NCI-H2196 treated with DMSO at 0.1 percent for 48 hours (cell line): ENCODE measurements around the gene NTN3.
"Not testable (repeated sequence)": the region's sequence is repeated elsewhere in the genome, so short reads cannot be mapped to it uniquely, and the experiment has no call there.

Source experiments
- DNase-seq: peaks from one replicate; lab custom pipeline; 2025; ENCODE audit not compliant: unreplicated experiment; lab: John Stamatoyannopoulos, UW

The NTN3 gene

DNA sequence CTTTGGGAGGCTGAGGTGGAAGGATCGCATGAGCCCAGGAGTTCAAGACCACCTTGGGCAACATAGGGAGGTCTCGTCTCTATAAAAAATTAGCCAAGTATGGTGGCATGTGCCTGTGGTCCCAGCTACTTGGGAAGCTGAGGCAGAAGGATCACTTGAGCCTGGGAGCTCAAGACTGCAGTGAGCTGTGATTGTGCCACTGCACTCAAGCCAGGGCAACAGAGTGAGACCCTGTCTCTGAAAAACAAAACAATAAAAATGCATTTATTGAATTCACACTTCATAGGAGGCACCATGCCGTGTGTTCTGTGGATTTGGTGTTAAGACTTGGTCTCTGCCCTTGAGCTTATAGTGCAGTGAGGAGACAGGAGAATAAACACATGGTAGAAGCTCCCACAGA, 6.2 kb downstream of the NTN3 start:
- DNase-seq: no peak

GRCh38 chr16:2478279-2478678, 7.2 kb downstream of the NTN3 start:
- DNase-seq: no peak

GRCh38 chr16:2479996-2480395, 8.9 kb downstream of the NTN3 start:
- DNase-seq: not testable (repeated sequence)

GRCh38 chr16:2480948-2481347, 9.9 kb downstream of the NTN3 start:
- DNase-seq: no peak

DNA sequence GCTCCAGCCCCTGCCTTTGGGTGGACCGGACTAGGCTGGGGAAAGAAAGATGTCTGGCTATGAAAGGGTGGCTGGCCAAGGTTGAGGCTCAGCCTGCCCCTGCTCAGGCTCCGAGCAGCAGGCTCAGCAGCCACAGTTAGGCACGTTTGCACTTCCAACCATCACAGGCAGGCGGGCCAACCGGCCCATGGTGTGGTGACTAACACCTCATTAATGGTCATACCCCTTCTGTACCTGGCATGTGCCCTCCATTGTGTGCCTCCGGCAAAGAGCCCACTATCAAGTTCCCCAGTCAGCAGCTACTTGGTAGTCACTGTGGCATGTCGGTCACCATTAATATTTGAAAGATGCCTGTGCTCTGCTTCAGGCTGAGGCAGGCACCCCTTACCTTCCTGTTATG, 10.6 kb downstream of the NTN3 start:
- DNase-seq: no peak

DNA sequence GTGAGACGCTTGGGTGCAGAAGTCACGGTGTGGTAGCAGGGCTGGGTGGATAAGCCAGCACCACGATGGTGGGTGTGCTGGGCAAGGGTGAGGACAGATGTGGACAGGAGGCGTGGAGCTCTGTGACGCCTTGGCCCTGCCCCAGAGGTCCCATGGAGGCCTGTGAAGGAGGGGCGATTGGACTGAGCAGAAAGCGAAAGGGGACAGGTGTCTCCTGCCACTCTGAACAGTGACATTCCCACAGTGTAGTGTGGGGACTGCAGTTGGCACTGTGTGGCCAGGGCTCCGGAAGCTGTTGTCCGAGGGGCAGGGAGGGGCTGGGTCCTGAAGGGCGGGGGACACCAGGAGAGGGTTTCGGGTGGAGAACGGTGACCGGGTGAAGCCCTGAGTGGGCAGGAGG, 11.2 kb downstream of the NTN3 start:
- no peak for DNase-seq

- DNase-seq: peak; percentile 76
Measured at GRCh38 chr16:2482708-2483534, 11.8 kb downstream of the NTN3 start.

DNA sequence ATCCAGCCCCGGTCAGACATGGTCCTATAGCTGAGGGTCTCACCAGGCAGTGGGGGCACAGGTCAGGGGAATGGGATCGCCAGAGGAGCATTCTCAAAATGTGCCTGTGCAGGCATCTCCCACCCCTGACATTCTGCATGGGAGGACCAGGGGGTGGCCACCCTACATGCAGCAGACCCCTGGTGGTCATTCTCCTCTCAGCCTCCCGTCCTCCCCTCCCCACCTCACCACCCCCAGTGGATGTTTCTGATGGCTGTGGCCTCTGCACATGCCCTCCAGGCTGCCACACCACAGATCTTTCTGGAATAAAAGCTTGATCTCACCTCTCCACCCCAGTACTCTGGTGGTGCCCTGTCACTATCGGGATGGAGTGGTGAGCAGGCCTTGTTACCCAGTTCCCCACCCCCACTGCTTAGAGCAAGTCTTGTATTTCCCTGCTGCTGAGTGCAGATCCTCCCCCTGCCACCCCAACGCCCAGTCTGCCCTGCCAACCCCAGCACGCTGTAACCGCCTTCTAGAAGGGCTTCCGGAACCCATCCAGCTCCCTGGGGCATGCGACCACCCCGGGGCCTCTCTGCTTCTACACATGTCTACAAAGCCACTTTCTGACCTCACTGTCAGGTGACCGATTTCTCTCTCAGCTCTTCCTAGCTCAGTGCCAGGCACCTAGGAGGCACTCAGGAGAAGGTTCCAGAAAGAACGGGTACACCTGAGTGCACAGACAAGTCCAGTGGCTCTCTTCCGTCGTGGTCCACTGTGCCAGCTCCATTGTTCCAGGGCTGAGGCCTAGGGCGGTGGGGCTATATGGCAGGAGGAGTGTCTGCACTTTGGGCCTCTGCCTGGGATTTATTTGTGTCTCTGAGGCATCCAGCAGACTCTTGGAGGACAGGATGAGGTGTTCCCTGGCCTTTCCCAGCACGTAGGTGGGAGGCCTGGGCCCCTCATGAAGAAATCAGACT, 13.1 kb downstream of the NTN3 start:
- DNase-seq: no peak

DNA sequence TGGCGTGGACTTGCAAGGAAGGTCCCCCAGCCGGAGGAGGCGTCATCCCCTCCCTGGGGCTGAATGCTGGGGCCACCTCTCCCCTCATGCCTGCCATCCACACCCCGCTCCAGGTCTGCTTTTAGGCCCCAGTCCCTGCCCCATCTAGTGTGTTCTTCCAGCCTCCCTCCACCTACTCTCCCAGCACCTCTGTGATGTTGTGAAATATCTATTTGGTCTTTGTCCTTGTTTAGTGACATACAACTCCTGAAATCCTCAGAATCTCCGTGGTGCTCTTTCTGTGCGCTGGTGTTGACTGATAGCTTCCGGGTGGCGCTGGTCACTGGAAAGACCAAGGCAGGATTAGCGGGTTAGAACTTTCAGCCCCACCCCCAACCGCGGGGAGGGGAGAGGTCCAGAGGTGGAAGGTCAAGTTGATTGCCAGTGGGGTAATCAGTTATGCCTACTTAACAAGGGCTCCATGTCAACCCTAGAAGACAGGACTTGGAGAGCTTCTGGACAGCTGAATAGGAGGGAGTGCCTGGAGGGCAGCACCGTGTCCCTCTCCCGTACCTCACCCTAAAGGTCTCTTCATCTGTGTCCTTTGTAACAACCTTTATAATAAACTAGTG, 13.9 kb downstream of the NTN3 start:
- no peak for DNase-seq

DNA sequence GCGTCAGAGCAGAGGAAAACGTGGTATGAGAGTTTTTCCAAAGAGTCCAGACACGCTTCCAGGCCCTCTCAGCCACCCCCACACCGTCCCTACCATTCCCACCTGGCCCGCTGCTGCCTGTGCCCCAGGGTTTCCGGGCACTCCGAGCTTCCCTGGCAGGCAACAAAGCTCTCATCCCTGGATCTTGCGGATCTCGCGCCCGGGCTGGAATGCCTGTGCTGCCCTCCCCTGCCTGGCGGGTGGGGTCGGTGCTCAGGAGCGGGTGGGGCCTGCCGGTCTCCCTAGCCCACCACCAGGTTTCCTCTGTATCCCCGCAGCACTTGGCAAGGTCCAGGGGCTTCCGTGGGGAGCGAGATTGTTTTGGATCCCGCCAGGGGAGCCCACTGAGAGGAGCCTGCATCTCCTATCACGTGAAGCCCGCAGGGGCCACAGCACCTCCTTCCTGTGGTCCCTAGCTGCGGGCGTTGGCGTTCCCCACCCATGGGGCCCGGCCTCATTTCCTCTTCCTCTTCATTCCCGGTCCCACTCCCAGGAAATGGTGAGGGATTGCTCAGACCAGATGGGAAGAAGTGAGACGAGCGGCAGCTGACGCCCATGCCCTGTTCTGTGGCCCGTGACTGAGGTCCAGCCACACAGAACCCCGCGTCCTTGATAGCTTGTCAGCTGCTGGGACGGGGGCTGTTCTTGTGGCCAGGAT, 14.9 kb downstream of the NTN3 start:
- no peak for DNase-seq

GRCh38 chr16:2486645-2487516, 15.8 kb downstream of the NTN3 start:
- DNase-seq: no peak

DNA sequence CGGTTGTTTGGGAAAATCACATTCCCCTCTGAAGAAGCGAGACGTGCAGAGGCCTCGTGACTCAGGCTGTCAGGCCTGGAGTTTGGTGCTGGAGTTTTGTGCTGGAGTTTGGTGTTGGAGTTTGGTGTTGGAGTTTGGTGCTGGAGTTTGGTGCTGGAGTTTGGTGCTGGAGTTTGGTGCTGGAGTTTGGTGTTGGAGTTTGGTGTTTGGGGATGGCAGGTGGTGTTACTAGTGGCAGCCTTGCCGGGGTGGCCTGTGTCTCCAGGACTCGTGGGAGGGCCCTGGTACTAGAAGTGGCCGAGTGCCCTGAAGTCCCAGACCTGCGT, 16.4 kb downstream of the NTN3 start:
- no peak for DNase-seq

DNA sequence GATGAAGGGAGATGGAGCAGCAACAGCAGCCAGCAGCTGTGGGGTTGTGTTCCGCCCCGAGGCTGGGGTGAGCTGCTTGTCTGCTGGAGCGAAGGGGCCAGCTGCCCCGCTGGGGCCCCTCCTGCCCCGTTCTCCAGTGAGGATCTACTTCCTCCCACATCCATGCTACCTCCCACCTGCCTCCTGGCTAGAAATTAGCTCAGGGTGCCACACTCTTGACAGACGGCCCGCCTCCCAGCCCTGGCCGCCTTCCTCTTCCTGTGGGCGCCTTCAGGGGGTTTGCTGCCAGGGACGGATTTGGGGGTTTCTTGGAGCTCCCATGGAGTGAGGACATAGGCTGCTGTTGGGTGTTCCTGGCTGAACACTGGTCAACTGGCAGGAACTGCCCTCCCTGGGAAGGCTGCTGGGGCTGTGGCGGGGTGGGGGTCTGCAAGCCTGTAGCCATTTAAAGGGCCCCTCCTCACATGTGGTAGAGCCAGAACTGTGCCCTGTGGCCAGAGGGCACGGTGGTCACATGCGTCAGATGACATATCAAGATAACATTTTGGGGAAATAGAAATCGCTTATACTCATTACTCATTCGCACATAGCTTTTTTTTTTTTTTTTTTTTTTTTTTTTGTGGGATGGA, 16.9 kb downstream of the NTN3 start:
- DNase-seq: no peak

DNA sequence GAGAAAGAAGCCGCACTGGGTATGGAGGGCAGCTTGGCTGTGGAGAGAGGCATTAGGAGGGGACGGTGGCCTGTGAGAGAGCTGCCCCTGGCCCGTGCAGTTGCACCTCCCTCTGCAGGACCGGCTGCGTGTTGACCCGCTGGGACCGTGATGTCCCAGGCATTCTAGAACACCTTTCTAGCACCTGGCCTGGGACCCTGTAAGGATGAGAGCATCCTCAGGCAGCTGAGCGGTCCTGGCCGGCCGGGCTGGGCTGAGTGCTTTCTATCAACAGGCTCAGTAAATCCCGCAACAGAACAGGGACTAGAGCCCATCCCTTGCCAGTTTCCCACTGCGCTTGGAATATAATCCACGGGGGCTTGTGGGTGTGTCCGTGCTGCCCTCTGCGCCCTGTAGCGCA, 18.5 kb downstream of the NTN3 start:
- no peak for DNase-seq

- peak; percentile 45 for DNase-seq
Measured at GRCh38 chr16:2490190-2491105, 19.4 kb downstream of the NTN3 start.

GRCh38 chr16:2492292-2492691, 21.2 kb downstream of the NTN3 start:
- no peak for DNase-seq

DNA sequence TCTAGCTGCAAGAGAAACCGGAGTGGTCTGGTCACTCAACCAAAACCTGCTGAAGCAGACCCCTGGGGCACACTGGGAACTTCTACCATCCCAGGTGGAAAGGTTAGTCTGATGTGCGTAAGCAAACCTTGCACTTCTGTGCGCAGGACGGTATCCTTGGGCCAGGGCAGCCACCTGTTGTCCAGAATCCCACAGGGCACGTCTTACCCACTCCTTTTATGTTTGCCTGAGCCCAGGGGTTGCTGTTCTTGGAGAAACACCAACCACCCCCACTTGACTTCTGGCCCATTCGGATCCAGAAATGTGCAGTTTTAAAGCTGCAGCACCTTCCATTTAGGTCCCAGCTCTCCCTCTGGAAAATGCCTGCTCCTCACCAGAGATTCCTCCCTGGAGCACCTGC, 22.5 kb downstream of the NTN3 start:
- no peak for DNase-seq

DNA sequence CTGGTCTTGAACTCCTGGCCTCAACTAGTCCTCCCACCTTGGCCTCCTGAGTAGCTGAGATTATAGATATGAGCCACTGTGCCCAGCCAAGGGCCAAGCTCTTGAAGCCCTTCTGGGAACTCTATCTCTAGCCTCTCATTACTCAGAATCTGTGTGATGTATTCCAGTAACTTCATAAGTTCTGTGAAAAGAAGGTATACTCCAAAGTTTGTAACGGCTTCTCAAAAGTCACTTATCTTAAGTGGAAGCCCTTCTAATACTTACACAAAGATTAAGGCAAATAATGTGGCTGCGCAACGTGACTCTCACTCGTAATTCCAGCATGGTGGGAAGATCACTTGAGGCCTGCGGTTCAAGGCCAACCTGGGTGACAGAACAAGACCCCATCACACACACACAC, 23.5 kb downstream of the NTN3 start:
- no peak for DNase-seq

GRCh38 chr16:2495041-2495440, 23.9 kb downstream of the NTN3 start:
- DNase-seq: no peak
